Mucosa of stomach (tissue), 1 donor: ENCODE data around the gene PIGU.
"Not testable (repeated sequence)": the region's sequence is repeated elsewhere in the genome, so short reads cannot be mapped to it uniquely, and the experiment has no call there.

Experiments used
- H3K27me3 ChIP-seq: one replicate; pipeline ENCODE4 v1.7.0; 2013; ENCODE audit warnings: mild to moderate bottlenecking, low read length; ENCODE audit not compliant: control insufficient read depth, insufficient read depth
- H3K36me3 ChIP-seq: one replicate; pipeline ENCODE4 v1.7.0; 2013; ENCODE audit warnings: low read length; ENCODE audit not compliant: control insufficient read depth, insufficient read depth
- H3K4me1 ChIP-seq: one replicate; pipeline ENCODE4 v1.7.0; 2013; ENCODE audit warnings: mild to moderate bottlenecking, low read length; ENCODE audit not compliant: control insufficient read depth, insufficient read depth
- H3K4me3 ChIP-seq: one replicate; pipeline ENCODE4 v1.7.0; 2013; ENCODE audit warnings: low read length
- H3K9ac ChIP-seq: one replicate; pipeline ENCODE4 v1.7.0; 2013; ENCODE audit warnings: mild to moderate bottlenecking, low read length, moderate library complexity
- H3K9me3 ChIP-seq: one replicate; pipeline ENCODE4 v1.7.0; 2013; ENCODE audit warnings: mild to moderate bottlenecking, low read length, moderate library complexity; ENCODE audit not compliant: control insufficient read depth
- donor health status: Pancreatic carcinoma.

PIGU gene

GRCh38 chr20:34626992-34627391 lies 49.9 kb downstream of the PIGU start:
- H3K4me3 ChIP-seq = no peak overlapping the region
- no peaks in the 10 kb centered on the region for H3K9me3 ChIP-seq
- H3K9ac ChIP-seq = no peak overlapping the region
- no peaks in the 10 kb centered on the region for H3K27me3 ChIP-seq
- H3K4me1 ChIP-seq = peaks cover 6% of the 10 kb centered on the region
- H3K36me3 ChIP-seq = no peaks in the 10 kb centered on the region

DNA sequence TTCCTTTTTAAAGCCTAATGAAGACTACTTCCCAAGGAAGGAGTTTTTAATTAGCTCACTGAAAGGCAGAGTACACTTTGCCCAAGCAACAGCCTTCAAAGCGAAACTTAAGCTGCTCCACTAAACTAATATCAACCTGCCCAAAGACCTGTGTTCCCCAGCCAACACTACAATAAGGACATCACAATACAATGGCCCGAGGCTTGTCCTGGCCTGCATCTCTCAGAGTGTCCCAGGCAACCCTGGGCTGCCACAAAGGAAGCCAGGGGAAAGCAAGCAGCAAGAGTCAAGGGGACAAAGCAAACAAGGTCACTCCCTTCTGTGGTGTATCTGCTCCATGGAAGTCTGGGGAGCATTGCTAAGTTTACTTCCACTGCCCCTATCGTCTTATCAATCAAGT lies 52.3 kb downstream of the PIGU start:
- Histone ChIP-seq H3K36me3 (no peaks in the 10 kb centered on the region), H3K4me1 (peaks cover 6% of the 10 kb centered on the region), H3K9ac (no peak overlapping the region), H3K4me3 (no peak overlapping the region), H3K9me3 (no peaks in the 10 kb centered on the region), H3K27me3 (no peaks in the 10 kb centered on the region)

- H3K4me1 ChIP-seq = peaks cover 6% of the 10 kb centered on the region
- H3K4me3 ChIP-seq = no peak overlapping the region
- H3K9me3 ChIP-seq = no peaks in the 10 kb centered on the region
- no peak overlapping the region for H3K9ac ChIP-seq
- no peaks in the 10 kb centered on the region for H3K36me3 ChIP-seq
- H3K27me3 ChIP-seq = no peaks in the 10 kb centered on the region
Observed at GRCh38 chr20:34622821-34623451, 54.0 kb downstream of the PIGU start.

- Histone ChIP-seq H3K36me3 (no peaks in the 10 kb centered on the region), H3K4me1 (peaks cover 6% of the 10 kb centered on the region), H3K9ac (no peak overlapping the region), H3K9me3 (no peaks in the 10 kb centered on the region), H3K27me3 (no peaks in the 10 kb centered on the region), H3K4me3 (no peak overlapping the region)
Observed at GRCh38 chr20:34621383-34622367, 55.2 kb downstream of the PIGU start.

DNA sequence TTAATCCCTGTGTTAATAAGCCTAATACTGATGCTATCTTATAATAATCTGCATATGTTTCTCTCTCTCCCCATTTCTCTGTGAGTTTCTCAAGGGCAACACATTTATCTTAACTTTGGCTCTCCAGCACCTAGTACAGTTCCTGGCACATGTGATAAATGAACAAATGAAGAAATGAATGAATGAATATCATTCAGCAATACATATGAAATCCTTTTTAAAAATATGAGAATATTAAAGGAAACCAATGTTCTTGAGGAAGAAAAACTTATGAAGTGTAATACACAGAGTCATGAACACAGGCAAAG lies 55.9 kb downstream of the PIGU start:
- H3K36me3 ChIP-seq = no peaks in the 10 kb centered on the region
- no peaks in the 10 kb centered on the region for H3K27me3 ChIP-seq
- no peak overlapping the region for H3K9ac ChIP-seq
- no peak overlapping the region for H3K4me3 ChIP-seq
- peaks cover 6% of the 10 kb centered on the region for H3K4me1 ChIP-seq
- no peaks in the 10 kb centered on the region for H3K9me3 ChIP-seq

DNA sequence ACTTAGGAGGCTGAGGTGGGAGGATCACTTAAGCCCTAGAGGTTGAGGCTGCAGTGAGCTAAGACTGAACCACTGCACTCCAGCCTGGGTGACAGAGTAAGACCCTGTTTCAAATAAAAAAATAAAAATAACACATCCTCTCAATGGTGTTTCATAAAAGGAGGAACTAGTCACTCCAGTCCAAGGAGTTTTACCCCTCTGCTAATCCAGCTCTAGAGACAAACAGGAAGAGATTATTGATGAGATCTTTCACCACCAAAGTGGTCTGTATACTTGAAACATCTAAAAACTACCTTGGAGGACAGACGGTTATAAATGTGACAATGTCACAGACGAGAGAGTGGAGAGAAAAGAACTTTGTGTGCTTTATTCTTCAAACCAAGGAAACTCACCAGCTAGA lies 58.2 kb downstream of the PIGU start:
- no peaks in the 10 kb centered on the region for H3K9me3 ChIP-seq
- no peaks in the 10 kb centered on the region for H3K27me3 ChIP-seq
- H3K9ac ChIP-seq = no peak overlapping the region
- no peaks in the 10 kb centered on the region for H3K36me3 ChIP-seq
- H3K4me1 ChIP-seq = no peaks in the 10 kb centered on the region
- no peak overlapping the region for H3K4me3 ChIP-seq

GRCh38 chr20:34616913-34617312 lies 60.0 kb downstream of the PIGU start:
- not testable (repeated sequence) for H3K9ac ChIP-seq, H3K9me3 ChIP-seq, H3K36me3 ChIP-seq, H3K4me3 ChIP-seq, H3K4me1 ChIP-seq, H3K27me3 ChIP-seq

DNA sequence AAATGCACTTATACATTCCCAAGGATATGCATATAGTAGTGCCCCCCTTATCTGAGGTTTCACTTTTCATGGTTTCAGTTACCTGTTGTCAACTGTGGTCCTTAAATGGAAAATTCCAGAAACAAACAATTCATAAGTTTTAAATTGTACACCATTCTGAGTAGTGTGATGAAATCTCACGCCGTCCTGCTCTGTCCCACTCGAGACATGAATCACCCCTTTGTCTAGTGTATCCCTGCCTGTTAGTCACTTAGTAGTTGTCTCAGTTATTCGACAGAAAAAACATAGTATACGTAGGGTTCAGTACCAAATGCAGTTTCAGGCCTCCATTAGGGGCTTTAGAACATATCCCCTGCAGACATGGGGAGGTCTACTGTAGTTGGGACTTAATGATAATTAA lies 61.4 kb downstream of the PIGU start:
- Histone ChIP-seq H3K9me3 (no peaks in the 10 kb centered on the region), H3K36me3 (no peaks in the 10 kb centered on the region), H3K27me3 (no peaks in the 10 kb centered on the region), H3K4me3 (no peak overlapping the region), H3K4me1 (no peaks in the 10 kb centered on the region), H3K9ac (no peak overlapping the region)

GRCh38 chr20:34611976-34612375 lies 64.9 kb downstream of the PIGU start:
- not testable (repeated sequence) for H3K27me3 ChIP-seq, H3K9me3 ChIP-seq, H3K4me3 ChIP-seq, H3K4me1 ChIP-seq, H3K9ac ChIP-seq, H3K36me3 ChIP-seq

DNA sequence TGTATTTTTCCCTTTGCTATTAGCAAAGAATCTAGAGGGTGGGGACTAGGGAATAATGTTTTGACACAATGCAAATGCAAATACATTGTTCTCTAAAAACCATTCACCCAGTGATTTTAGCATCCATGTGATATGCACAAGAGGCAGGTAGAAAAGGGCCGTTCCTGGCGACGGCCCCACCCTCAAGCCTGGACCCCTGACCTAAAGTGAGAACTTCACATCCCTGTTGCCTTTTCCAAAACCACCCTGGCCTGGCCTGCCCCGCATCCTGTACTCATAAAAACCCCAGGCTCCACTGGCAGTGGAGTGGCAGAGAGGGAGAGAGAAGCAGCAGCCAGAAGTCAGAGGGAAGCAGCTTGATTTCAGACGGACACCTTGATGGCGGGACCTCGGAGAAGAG lies 69.8 kb downstream of the PIGU start:
- no peak overlapping the region for H3K9ac ChIP-seq
- no peaks in the 10 kb centered on the region for H3K4me1 ChIP-seq
- H3K36me3 ChIP-seq = no peaks in the 10 kb centered on the region
- H3K27me3 ChIP-seq = no peaks in the 10 kb centered on the region
- H3K9me3 ChIP-seq = no peaks in the 10 kb centered on the region
- no peak overlapping the region for H3K4me3 ChIP-seq

GRCh38 chr20:34604980-34605788 lies 71.7 kb downstream of the PIGU start:
- Histone ChIP-seq H3K9ac (no peak overlapping the region), H3K36me3 (no peaks in the 10 kb centered on the region), H3K27me3 (no peaks in the 10 kb centered on the region), H3K4me1 (no peaks in the 10 kb centered on the region), H3K9me3 (no peaks in the 10 kb centered on the region), H3K4me3 (no peak overlapping the region)
